Right lung (tissue), 5 donors: Measurements from ENCODE around the gene SDF4. TPM values are rescaled to one million over a fixed set of nuclear protein-coding genes. Genes with fewer than 3 reads are reported as not detected.
"Not testable (repeated sequence)": the region's sequence is repeated elsewhere in the genome, so short reads cannot be mapped to it uniquely, and the experiment has no call there.

Experiments
- DNase-seq, 2 donors: peaks; one replicate each; pipeline ENCODE4 v3.0.0-alpha.2; 2013
- polyA plus RNA-seq, 5 donors: library from polyadenylated mRNA; unstranded; fragments of 120-200 nt; gene quantifications; one replicate each; pipeline versions ENCODE4 v1.2.1 to v1.2.3, GENCODE V29; 2013; ENCODE audit warnings: inconsistent platforms in 1 of 5, low replicate concordance in 1 of 5; ENCODE audit not compliant: insufficient read length in 5 of 5, insufficient read depth in 1 of 5

Gene SDF4
- polyA plus RNA-seq, 5 donors, result 75.3 to 125 (median 89.3) TPM

- DNase-seq, result no peak
These were observed 29.2 kb upstream of the SDF4 start for GRCh38 chr1:1260843-1261560.

- no peak for DNase-seq
These were observed 28.3 kb upstream of the SDF4 start for GRCh38 chr1:1259951-1260600.

- DNase-seq, result no peak
These were observed 27.7 kb upstream of the SDF4 start for GRCh38 chr1:1259540-1259939.

GRCh38 chr1:1259119-1259488 lies 27.3 kb upstream of the SDF4 start:
- DNase-seq, result no peak

GRCh38 chr1:1256956-1257871 lies 25.4 kb upstream of the SDF4 start:
- no peak for DNase-seq

- no peak for DNase-seq
These were observed 23.8 kb upstream of the SDF4 start for GRCh38 chr1:1255611-1256010.

- DNase-seq, result no peak
These were observed 23.3 kb upstream of the SDF4 start for GRCh38 chr1:1255078-1255477.

GRCh38 chr1:1254667-1254998 lies 22.8 kb upstream of the SDF4 start:
- DNase-seq, result no peak

GRCh38 chr1:1253972-1254666 lies 22.3 kb upstream of the SDF4 start:
- DNase-seq, result no peak

- DNase-seq, result no peak
These were observed 21.5 kb upstream of the SDF4 start for GRCh38 chr1:1253314-1253713.

GRCh38 chr1:1250786-1251284 lies 19.0 kb upstream of the SDF4 start:
- no peak for DNase-seq

- not testable (repeated sequence) for DNase-seq
These were observed 16.5 kb upstream of the SDF4 start for GRCh38 chr1:1248009-1248913.

- no peak for DNase-seq
These were observed 15.6 kb upstream of the SDF4 start for GRCh38 chr1:1247341-1247913.

- no peak for DNase-seq
These were observed 15.0 kb upstream of the SDF4 start, which contains the start of gene C1QTNF12 for GRCh38 chr1:1246577-1247340. Gene C1QTNF12, minus strand, starts transcription at chr1:1246722. Its CDS starts 32 bp downstream, at chr1:1246690.

GRCh38 chr1:1245817-1246576 lies 14.2 kb upstream of the SDF4 start:
- DNase-seq, result no peak

GRCh38 chr1:1245178-1245816 lies 13.5 kb upstream of the SDF4 start:
- DNase-seq, result no peak

GRCh38 chr1:1244192-1244811 lies 12.5 kb upstream of the SDF4 start:
- DNase-seq, result no peak

GRCh38 chr1:1243807-1244191 lies 12.0 kb upstream of the SDF4 start:
- no peak for DNase-seq
